Anterior cingulate cortex (tissue), 58 donors: ENCODE data around the gene SLC1A4.
"Not testable (repeated sequence)": the region's sequence is repeated elsewhere in the genome, so short reads cannot be mapped to it uniquely, and the experiment has no call there.

Experiments used
- DNase-seq, 58 donors: peaks; one replicate each; lab custom pipeline; 2025; lab: John Stamatoyannopoulos, UW

The SLC1A4 gene

GRCh38 chr2:65023742-65024141, 34.5 kb downstream of the SLC1A4 start:
- DNase-seq, result no peak

GRCh38 chr2:65024149-65024829, 35.1 kb downstream of the SLC1A4 start:
- no peak for DNase-seq

DNA sequence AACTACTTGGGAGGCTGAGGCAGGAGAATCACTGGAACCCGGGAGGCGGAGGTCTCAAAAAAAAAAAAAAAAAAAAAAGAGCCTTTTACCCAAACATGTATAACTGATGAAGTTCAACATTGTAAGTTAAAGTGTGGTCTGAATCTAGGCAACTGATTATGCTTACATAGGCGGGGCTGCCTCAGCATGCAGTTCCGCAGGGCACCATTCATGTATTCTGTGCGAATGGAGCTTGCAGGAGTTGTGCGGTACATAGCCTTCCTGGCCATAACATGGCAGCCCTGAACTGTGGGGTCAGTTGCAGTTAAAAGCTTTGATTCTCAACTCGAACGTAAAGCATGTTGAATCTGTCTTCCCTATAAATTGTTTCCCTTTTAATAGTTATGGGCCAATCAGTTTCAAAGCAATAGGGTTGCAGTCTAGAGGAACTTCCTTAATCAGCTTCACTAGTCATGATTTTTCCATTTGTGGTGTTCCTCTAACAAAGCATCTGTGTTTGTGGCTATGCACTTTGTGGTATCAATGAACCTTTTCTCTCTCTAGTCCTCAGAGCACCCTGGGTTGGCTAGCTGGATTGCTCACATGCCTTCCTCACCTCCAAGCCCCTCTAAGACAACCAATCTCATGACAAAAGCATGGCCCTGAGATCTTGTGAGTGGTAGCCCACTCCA, 36.4 kb downstream of the SLC1A4 start:
- DNase-seq, result no peak

DNA sequence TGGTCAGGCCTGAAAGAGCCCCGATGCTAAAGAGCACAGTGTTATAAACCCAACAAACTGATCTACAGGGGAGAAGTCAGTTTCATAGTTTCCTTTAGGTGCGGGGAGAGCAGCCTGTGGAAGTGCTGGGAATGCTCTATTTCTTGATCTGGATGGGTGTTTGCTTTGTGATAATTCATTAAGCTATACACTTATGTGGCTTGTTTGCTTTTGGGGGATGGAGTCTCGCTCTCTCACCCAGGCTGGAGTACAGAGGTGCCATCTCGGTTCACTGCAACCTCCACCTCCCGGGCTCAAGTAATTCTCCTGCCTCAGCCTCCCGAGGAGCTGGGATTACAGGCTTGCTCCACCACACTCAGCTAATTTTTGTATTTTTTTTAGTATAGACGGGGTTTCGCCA, 37.0 kb downstream of the SLC1A4 start:
- DNase-seq, result no peak

- DNase-seq, result no peak
These were observed 37.7 kb downstream of the SLC1A4 start for GRCh38 chr2:65026704-65027464.

- DNase-seq, result peak in 1 of 58 donors; percentile 25
These were observed 38.5 kb downstream of the SLC1A4 start for GRCh38 chr2:65027616-65028244.

DNA sequence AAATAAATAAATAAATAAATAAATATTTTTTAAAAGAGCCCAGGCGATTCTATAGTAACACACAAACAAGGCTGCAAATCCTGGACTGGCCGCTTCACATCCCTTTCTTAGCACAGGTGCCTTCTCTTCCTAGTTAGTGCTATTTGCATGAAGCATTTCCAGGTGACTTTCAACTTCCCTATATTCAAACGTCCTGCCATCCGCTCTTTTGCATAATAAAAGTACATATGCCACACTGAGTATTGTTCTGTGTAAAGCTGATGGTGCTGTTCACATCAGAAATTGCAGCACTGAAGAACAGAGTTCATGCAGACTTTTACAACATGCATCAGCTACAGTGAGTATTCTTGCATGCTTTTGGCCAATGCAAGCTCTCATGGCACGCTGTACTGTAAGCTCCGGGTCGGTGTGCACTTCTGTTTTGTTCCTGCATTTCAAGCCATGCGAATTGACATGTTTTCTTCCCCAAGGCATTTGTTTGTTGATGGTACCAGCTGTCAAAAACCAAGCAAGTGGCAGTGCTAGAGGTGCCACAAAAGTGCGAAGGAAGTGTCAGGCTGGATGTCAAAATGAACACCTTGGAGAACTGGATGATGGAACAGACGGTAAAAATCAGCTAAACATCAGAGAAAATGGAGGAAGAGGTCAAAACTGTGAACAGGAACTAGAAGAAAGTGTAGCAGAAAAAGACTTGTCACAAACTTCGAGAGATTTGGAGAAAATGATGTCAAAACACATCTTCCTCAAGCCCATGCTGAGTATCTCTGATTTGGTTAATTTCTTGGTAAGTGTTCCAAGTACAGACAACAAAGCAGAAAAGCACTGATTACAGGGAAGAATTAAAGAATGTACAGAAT, 41.5 kb downstream of the SLC1A4 start:
- no peak for DNase-seq

DNA sequence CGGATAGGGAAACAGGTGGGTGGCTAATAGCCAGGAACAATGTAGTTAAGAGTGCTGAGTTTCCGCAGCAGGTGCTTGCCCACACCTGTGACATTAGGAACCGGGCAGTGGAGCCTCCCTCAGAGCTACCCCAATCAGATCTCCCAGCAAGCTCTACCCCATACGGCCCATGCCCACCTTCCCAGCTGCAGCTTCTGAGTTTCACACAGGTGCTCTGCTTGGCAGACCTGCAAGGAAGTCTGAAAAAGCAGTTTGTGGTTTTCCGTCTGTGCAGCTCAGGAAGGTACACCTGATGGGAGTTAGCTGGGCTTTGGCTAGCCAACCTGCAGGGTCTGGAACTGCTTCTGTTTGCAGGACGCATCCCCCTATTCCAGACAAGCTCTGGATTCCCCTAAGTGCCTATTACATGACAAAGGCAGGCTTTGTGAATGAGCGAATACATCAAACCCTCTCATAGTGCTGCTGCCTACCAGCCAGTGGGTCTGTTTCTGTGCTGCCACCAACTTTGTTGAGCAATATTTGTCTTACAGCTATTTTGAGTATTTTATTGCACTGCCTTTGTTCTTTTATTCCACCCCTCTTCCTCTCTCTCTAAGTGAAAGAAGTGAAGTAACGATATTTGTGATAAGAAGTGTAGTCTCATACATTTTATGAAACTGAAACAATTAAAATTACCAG, 42.3 kb downstream of the SLC1A4 start:
- no peak for DNase-seq

GRCh38 chr2:65032019-65032975, 43.1 kb downstream of the SLC1A4 start:
- no peak for DNase-seq

DNA sequence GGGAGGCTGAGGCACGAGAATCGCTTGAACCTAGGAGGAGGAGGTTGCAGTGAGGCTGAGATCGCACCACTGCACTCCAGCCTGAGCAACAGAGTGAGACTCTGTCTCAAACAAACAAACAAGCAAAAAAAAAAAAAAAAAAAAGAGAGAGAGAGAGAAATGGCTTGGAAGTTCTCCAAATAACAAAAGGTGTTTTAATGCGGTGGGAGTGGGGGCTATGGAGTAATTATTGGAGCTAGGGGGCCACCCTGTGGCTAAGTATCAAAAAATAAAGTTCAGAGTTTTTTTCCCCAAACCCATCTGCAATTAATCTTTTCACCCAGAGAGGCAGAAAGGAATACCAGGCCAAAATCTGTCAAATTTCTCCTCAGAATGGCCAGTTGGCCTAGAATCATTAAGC, 44.0 kb downstream of the SLC1A4 start:
- no peak for DNase-seq

DNA sequence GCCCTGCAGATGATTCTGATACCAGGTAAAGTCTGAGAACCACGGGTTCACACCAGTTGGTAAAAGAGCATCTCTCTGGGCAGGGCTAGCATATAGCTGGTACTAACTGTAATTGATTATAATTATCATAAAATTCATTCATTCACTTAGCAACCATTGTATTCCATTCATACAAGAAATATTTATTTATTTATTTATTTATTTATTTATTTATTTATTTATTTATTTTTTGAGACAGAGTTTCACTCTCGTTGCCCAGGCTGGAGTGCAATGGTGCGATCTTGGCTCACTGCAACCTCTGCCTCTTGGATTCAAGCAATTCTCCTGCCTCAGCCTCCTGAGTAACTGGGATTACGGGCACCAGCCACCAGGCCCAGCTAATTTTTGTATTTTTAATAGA, 44.5 kb downstream of the SLC1A4 start:
- not testable (repeated sequence) for DNase-seq

- DNase-seq, result no peak
These were observed 46.2 kb downstream of the SLC1A4 start for GRCh38 chr2:65035351-65035943.

DNA sequence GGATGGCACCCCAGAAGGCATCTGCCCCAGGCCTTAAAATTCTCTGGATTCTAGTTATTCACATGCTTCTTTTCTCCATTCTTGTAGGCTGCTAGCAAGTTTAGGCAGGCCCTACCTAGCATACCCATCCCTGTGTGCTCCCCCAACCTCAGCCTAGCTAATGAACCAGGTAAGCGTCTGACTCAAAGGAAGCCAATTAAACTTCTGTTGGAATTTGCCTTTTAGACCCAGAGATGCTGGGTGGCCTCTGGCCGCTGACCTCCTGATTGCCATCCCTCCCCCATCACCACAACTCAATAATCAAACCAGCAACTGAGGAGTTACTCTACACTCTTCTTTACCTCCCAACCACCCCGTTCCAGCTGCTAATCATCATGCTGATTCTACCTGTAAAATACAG, 48.0 kb downstream of the SLC1A4 start:
- DNase-seq, result no peak

- no peak for DNase-seq
These were observed 50.4 kb downstream of the SLC1A4 start for GRCh38 chr2:65039640-65040039.

DNA sequence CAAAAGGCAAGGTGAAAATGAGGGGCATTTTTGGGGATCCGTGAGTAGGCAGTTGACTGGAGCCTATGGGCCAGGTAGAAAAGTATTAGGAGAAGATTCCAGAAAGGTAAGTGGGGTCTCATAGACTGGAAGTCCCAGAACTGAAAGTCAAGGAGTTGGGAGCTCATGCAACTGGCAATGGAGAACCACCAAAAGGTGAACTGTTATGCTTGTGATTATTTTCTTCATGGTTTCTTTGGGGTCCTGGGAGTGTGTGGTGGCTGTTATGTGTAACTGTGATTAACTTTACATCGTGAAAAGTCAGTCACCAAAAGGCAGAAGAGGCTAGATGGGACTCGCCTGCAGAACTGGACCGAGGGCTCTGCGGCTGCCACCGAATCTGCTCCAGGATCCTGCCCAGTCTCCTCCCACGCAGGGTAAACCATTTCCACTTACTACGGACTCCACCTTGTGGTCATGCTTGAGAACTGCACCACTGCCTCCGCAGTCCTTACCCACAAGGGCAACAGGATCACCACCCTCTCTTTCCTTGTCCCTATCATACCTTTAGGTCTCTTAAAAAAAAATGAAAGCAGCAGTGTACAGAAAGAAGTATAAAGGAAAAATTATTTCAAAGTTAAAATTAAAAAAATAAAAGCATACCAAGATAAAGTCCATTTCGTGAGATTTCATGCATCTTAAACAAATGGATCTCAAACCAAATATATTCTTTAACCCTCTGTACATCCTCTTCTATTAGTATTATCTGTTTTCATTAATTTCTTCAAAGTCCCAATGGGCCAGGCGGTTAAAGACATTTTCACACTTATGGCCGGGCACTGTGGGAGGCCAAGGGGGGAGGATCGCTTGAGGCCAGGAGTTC, 51.4 kb downstream of the SLC1A4 start:
- DNase-seq, result peak in 55 of 58 donors; percentile 18 to 89 (median 67)

- no peak for DNase-seq
These were observed 53.8 kb downstream of the SLC1A4 start for GRCh38 chr2:65043001-65043400.
